ENCODE measurements around the gene ELMO1. TPM values are rescaled to one million over a fixed set of nuclear protein-coding genes. Genes with fewer than 3 reads are reported as not detected.

The ELMO1 gene
- total and polyA plus RNA-seq, 4 donors = 10.1 to 183 (median 34.4) TPM

Small RNAs within 50 kb of the gene (small RNA-seq; reads per million reads assigned to genes)
- gene MIR1200 (ENCODE audit: low replicate concordance) (not detected), gene RF00019 (ENCODE audit: low replicate concordance) (not detected), gene RF00432 (ENCODE audit: low replicate concordance) (not detected), gene RNU6-565P (ENCODE audit: low replicate concordance) (not detected)

Other genes starting within 250 kb of the ELMO1 start
- 1 to 10 TPM; 3.8 to 5.6 TPM for gene GPR141, start 234.9 kb upstream of the ELMO1 start, total RNA-seq
- 1 to 10 TPM in 1 of 2 donors, under 1 TPM in 1; 0.39 to 8.7 TPM for gene GPR141, start 234.9 kb upstream of the ELMO1 start, polyA plus RNA-seq

All from lung (tissue), 5 donors.